GM21367 (cell line): ENCODE results near the gene KCNK7.
A peak's percentile ranks its signal among the peaks of the same experiment; 100 is the strongest.

Experiments
- ATAC-seq: cut with Tn5 transposase; IDR thresholded peaks from one replicate; pipeline ENCODE4 v1.9.1; 2021; ENCODE audit not compliant: unreplicated experiment

KCNK7 gene

GRCh38 chr11:65589444-65590239 is 6.0 kb downstream of the KCNK7 start:
- ATAC-seq: no peak

GRCh38 chr11:65588199-65589054 is 7.2 kb downstream of the KCNK7 start:
- ATAC-seq: peak; percentile 64

- no peak for ATAC-seq
Measured at GRCh38 chr11:65586676-65587075, 8.9 kb downstream of the KCNK7 start.

GRCh38 chr11:65586247-65586630 is 9.4 kb downstream of the KCNK7 start:
- ATAC-seq: no peak

- no peak for ATAC-seq
Measured at GRCh38 chr11:65585396-65586246, 10.0 kb downstream of the KCNK7 start.

- no peak for ATAC-seq
Measured at GRCh38 chr11:65584723-65585171, 10.9 kb downstream of the KCNK7 start.

- ATAC-seq: no peak
Measured at GRCh38 chr11:65584106-65584505, 11.5 kb downstream of the KCNK7 start.

- ATAC-seq: no peak
Measured at GRCh38 chr11:65583589-65583988, 12.0 kb downstream of the KCNK7 start.

GRCh38 chr11:65581928-65582327 is 13.7 kb downstream of the KCNK7 start:
- ATAC-seq: no peak

- no peak for ATAC-seq
Measured at GRCh38 chr11:65580756-65581155, 14.8 kb downstream of the KCNK7 start.

GRCh38 chr11:65580031-65580692 is 15.4 kb downstream of the KCNK7 start:
- ATAC-seq: no peak

- no peak for ATAC-seq
Measured at GRCh38 chr11:65579291-65579690, 16.3 kb downstream of the KCNK7 start.

GRCh38 chr11:65578667-65579066 is 16.9 kb downstream of the KCNK7 start:
- no peak for ATAC-seq

GRCh38 chr11:65578134-65578533 is 17.5 kb downstream of the KCNK7 start:
- no peak for ATAC-seq

GRCh38 chr11:65577756-65578109 is 17.9 kb downstream of the KCNK7 start:
- no peak for ATAC-seq

- no peak for ATAC-seq
Measured at GRCh38 chr11:65576867-65577755, 18.5 kb downstream of the KCNK7 start.

- ATAC-seq: no peak
Measured at GRCh38 chr11:65576232-65576866, 19.3 kb downstream of the KCNK7 start.

GRCh38 chr11:65575568-65576231 is 19.9 kb downstream of the KCNK7 start, which contains the start of gene EHBP1L1:
TSS of gene EHBP1L1 (plus strand) at chr11:65576053. CDS start at chr11:65576303, 250 bp downstream.
- ATAC-seq: no peak
